Colonic mucosa (tissue), 4 donors: Measurements from ENCODE around the gene HDAC4. TPM values are rescaled to one million over a fixed set of nuclear protein-coding genes. Genes with fewer than 3 reads are reported as not detected.

ENCODE experiments used
- DNase-seq: peaks from one replicate; pipeline ENCODE4 v3.0.0-alpha.2; 2020
- H3K27ac ChIP-seq: fragments of 200-600 bp; one replicate; pipeline ENCODE4 v1.8.0; 2021
- H3K27me3 ChIP-seq: fragments of 200-600 bp; one replicate; pipeline ENCODE4 v1.8.0; 2021
- H3K36me3 ChIP-seq: fragments of 200-600 bp; one replicate; pipeline ENCODE4 v1.8.0; 2021
- H3K4me1 ChIP-seq: fragments of 200-600 bp; one replicate; pipeline ENCODE4 v1.8.0; 2021; ENCODE audit warnings: mild to moderate bottlenecking
- H3K4me3 ChIP-seq: fragments of 200-600 bp; one replicate; pipeline ENCODE4 v1.8.0; 2021
- H3K9ac ChIP-seq, 2 donors: one replicate each; pipeline ENCODE4 v1.7.0; 2013; ENCODE audit warnings: control low read depth in 2 of 2, low read depth in 2 of 2, low read length in 2 of 2
- H3K9me3 ChIP-seq: fragments of 200-600 bp; one replicate; pipeline ENCODE4 v1.8.0; 2021
- CTCF ChIP-seq: fragments of 200-600 bp; IDR thresholded peaks from one replicate; pipeline ENCODE4 v1.8.0; 2022; ENCODE audit warnings: antibody characterized with exemption, mild to moderate bottlenecking
- intact Hi-C: fragments of 100-400 bp; cut with DNase I; formaldehyde crosslinking; loops from one replicate; pipeline ENCODE4 v1.14.1; 2022
- total RNA-seq, 2 donors: library from RNA; stranded (reverse); fragmentation: NEBNext Ultra II Directional in 1 of 2; extraction: Animal tissue kit (Norgen Biotek cat#: 25700) in 1 of 2; gene quantifications; one replicate each; pipeline ENCODE4 v1.2.1, GENCODE V29; 2021
- donor health status: healthy.
- donor health status: DM: no; HTN: no; CAD: no.
- donor health status: DM: no; HTN: no; CAD: no.

Gene HDAC4
- total RNA-seq, 2 donors from 2014 or later: 35.3 to 46.8 TPM

GRCh38 chr2:239157771-239158170 is 243.0 kb downstream of the HDAC4 start:
- no peak for TF ChIP-seq CTCF
- Histone ChIP-seq H3K9me3 (no peaks in the 10 kb centered on the region), H3K36me3 (no peaks in the 10 kb centered on the region), H3K4me1 (no peaks in the 10 kb centered on the region), H3K27me3 (no peaks in the 10 kb centered on the region), H3K27ac (peak overlapping the region; percentile 26), H3K4me3 (no peak overlapping the region), H3K9ac (no peak overlapping the region)
- DNase-seq: peak; percentile 91
- intact Hi-C loops: no loop called here

GRCh38 chr2:239157269-239157668 is 243.6 kb downstream of the HDAC4 start:
- TF ChIP-seq CTCF: no peak
- H3K9ac ChIP-seq: no peak overlapping the region
- no peak overlapping the region for H3K4me3 ChIP-seq
- peak; percentile 44 for DNase-seq
- no peaks in the 10 kb centered on the region for H3K4me1 ChIP-seq
- no peak overlapping the region for H3K27ac ChIP-seq
- no peaks in the 10 kb centered on the region for H3K9me3 ChIP-seq
- intact Hi-C loops: no loop called here
- no peaks in the 10 kb centered on the region for H3K36me3 ChIP-seq
- H3K27me3 ChIP-seq: no peaks in the 10 kb centered on the region

- Histone ChIP-seq H3K27me3 (no peaks in the 10 kb centered on the region), H3K36me3 (no peaks in the 10 kb centered on the region), H3K4me3 (no peak overlapping the region), H3K27ac (no peak overlapping the region), H3K4me1 (no peaks in the 10 kb centered on the region), H3K9ac (no peak overlapping the region), H3K9me3 (no peaks in the 10 kb centered on the region)
- no peak for TF ChIP-seq CTCF
- DNase-seq: no peak
- intact Hi-C loops: no loop called here
These were observed 244.1 kb downstream of the HDAC4 start for GRCh38 chr2:239156516-239157265.

- Histone ChIP-seq H3K4me3 (no peak overlapping the region), H3K4me1 (no peaks in the 10 kb centered on the region), H3K9ac (no peak overlapping the region), H3K27ac (no peak overlapping the region), H3K9me3 (no peaks in the 10 kb centered on the region), H3K27me3 (no peaks in the 10 kb centered on the region), H3K36me3 (no peaks in the 10 kb centered on the region)
- TF ChIP-seq CTCF: no peak
- no peak for DNase-seq
- intact Hi-C loops: no loop called here
These were observed 244.9 kb downstream of the HDAC4 start for GRCh38 chr2:239155806-239156480.

GRCh38 chr2:239154971-239155805 is 245.6 kb downstream of the HDAC4 start:
- Histone ChIP-seq H3K27ac (no peak overlapping the region), H3K27me3 (no peaks in the 10 kb centered on the region), H3K4me1 (no peaks in the 10 kb centered on the region), H3K9ac (no peak overlapping the region), H3K4me3 (no peak overlapping the region), H3K9me3 (no peaks in the 10 kb centered on the region), H3K36me3 (no peaks in the 10 kb centered on the region)
- DNase-seq: no peak
- intact Hi-C loops: no loop called here
- TF ChIP-seq CTCF: no peak
